Astrocyte (in vitro differentiated cells and primary cell): ENCODE measurements around the gene GRIK3. TPM values are rescaled to one million over a fixed set of nuclear protein-coding genes. Genes with fewer than 3 reads are reported as not detected.

Experiments used
- DNase-seq: peaks from one replicate; pipeline ENCODE4 v3.0.0-alpha.2; 2010; ENCODE audit warnings: low read depth
- FAIRE-seq: peaks from 2 replicates; lab custom pipeline; 2011; peaks lifted over from hg19 to GRCh38; lab: Jason Lieb, UNC
- H2AFZ ChIP-seq: 2 replicates; pipeline ENCODE4 v1.6.0; 2012; ENCODE audit warnings: low read depth, low read length, inconsistent platforms
- H3K27ac ChIP-seq: 2 replicates; pipeline ENCODE4 v1.5.1; 2011; ENCODE audit warnings: low read depth, low read length, inconsistent platforms
- H3K27me3 ChIP-seq: 2 replicates; pipeline ENCODE4 v1.6.0; 2011; ENCODE audit warnings: low read length, inconsistent platforms; ENCODE audit not compliant: insufficient read depth
- H3K36me3 ChIP-seq: 2 replicates; pipeline ENCODE4 v1.5.1; 2011; ENCODE audit warnings: low read length, inconsistent platforms; ENCODE audit not compliant: insufficient read depth
- H3K4me1 ChIP-seq: 2 replicates; pipeline ENCODE4 v1.5.1; 2011; ENCODE audit warnings: low read length, inconsistent platforms; ENCODE audit not compliant: insufficient read depth
- H3K4me2 ChIP-seq: 2 replicates; pipeline ENCODE4 v1.6.0; 2012; ENCODE audit warnings: low read length, inconsistent platforms
- H3K4me3 ChIP-seq: 2 replicates; pipeline ENCODE4 v1.5.1; 2011; ENCODE audit warnings: low read depth, mild to moderate bottlenecking, low read length, inconsistent platforms; ENCODE audit not compliant: insufficient read depth
- H3K79me2 ChIP-seq: 2 replicates; pipeline ENCODE4 v1.6.0; 2012; ENCODE audit warnings: mild to moderate bottlenecking, low read length, inconsistent platforms; ENCODE audit not compliant: insufficient read depth
- H3K9ac ChIP-seq: 2 replicates; pipeline ENCODE4 v1.6.0; 2012; ENCODE audit warnings: mild to moderate bottlenecking, low read length, inconsistent platforms
- H3K9me3 ChIP-seq: 2 replicates; pipeline ENCODE4 v1.5.1; 2012; ENCODE audit warnings: low read depth, mild to moderate bottlenecking, low read length, inconsistent platforms; ENCODE audit not compliant: insufficient read depth
- H4K20me1 ChIP-seq: 2 replicates; pipeline ENCODE4 v1.6.0; 2012; ENCODE audit warnings: low read length, inconsistent platforms; ENCODE audit not compliant: insufficient read depth
- H3K27ac Mint-ChIP-seq: one replicate; pipeline ENCODE4 v1.8.0; 2021; ENCODE audit warnings: mild to moderate bottlenecking, mixed read lengths; ENCODE audit not compliant: unreplicated experiment
- H3K27me3 Mint-ChIP-seq: one replicate; pipeline ENCODE4 v1.8.0; 2021; ENCODE audit warnings: low read depth, mixed read lengths; ENCODE audit not compliant: unreplicated experiment
- H3K36me3 Mint-ChIP-seq: one replicate; pipeline ENCODE4 v1.8.0; 2021; ENCODE audit warnings: low read depth, mixed read lengths; ENCODE audit not compliant: unreplicated experiment
- H3K4me1 Mint-ChIP-seq: one replicate; pipeline ENCODE4 v1.8.0; 2021; ENCODE audit warnings: low read depth, mixed read lengths; ENCODE audit not compliant: unreplicated experiment
- H3K4me3 Mint-ChIP-seq: one replicate; pipeline ENCODE4 v1.8.0; 2021; ENCODE audit warnings: mild to moderate bottlenecking, moderate library complexity, mixed read lengths; ENCODE audit not compliant: unreplicated experiment
- H3K9me3 Mint-ChIP-seq: one replicate; pipeline ENCODE4 v1.8.0; 2021; ENCODE audit warnings: mild to moderate bottlenecking, mixed read lengths; ENCODE audit not compliant: unreplicated experiment
- CTCF ChIP-seq: IDR thresholded peaks from 2 replicates; pipeline ENCODE4 v1.5.1; 2011; ENCODE audit warnings: low read depth, mild to moderate bottlenecking, inconsistent platforms, low read length, moderate library complexity; ENCODE audit not compliant: insufficient read depth
- EZH2 ChIP-seq: IDR thresholded peaks from 2 replicates; pipeline ENCODE4 v1.6.1; 2012; ENCODE audit warnings: mild to moderate bottlenecking, low read length, inconsistent platforms; ENCODE audit not compliant: insufficient read depth
- total RNA-seq: library from RNA; stranded (reverse); gene quantifications from 2 replicates; pipeline ENCODE4 v1.2.1, GENCODE V29; 2021

The GRIK3 gene
- total RNA-seq, 1 donor from 2014 or later, result 0.16 TPM

- DNase-seq (no peak), FAIRE-seq (no peak)
- Histone ChIP-seq H3K4me2 (no peak overlapping the region), H3K9me3 (no peaks in the 10 kb centered on the region), H3K36me3 (no peaks in the 10 kb centered on the region), H3K79me2 (no peaks in the 10 kb centered on the region), H3K4me1 (no peaks in the 10 kb centered on the region), H3K27me3 (no peaks in the 10 kb centered on the region), H2AFZ (no peak overlapping the region), H4K20me1 (no peaks in the 10 kb centered on the region), H3K27ac (no peak overlapping the region), H3K4me3 (no peak overlapping the region), H3K9ac (no peak overlapping the region)
- H3K4me3 Mint-ChIP-seq, result no peak overlapping the region
- TF ChIP-seq EZH2 (no peak), CTCF (no peak)
- no peak overlapping the region for H3K27ac Mint-ChIP-seq
- no peaks in the 10 kb centered on the region for H3K4me1 Mint-ChIP-seq
- H3K36me3 Mint-ChIP-seq, result no peaks in the 10 kb centered on the region
- H3K27me3 Mint-ChIP-seq, result peaks cover 34% of the 10 kb centered on the region
- no peaks in the 10 kb centered on the region for H3K9me3 Mint-ChIP-seq
Observed at GRCh38 chr1:37055631-37056030, 21.3 kb upstream of the GRIK3 start.

DNA sequence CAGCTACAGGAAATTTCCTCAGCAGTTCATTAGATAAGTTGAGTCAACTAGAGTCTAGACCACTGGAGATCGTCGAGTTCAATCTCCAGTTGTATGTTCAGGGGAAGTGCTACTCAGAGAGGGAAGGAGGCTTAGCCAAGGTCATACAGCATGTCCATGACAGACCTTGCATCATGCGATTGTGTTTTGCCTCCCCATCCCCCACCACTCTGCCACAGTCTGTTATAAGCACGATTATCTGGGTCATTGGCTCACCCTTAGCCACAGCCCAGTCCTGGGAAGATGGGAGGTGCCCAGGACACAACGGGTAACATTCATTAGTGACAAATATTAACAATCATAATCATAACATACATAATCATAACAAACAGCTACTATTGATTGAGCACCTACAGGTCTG, 18.9 kb upstream of the GRIK3 start:
- no peaks in the 10 kb centered on the region for H3K4me1 Mint-ChIP-seq
- Histone ChIP-seq H3K36me3 (no peaks in the 10 kb centered on the region), H3K4me3 (no peak overlapping the region), H3K27me3 (no peaks in the 10 kb centered on the region), H4K20me1 (no peaks in the 10 kb centered on the region), H3K9ac (no peak overlapping the region), H3K4me2 (no peak overlapping the region), H3K9me3 (no peaks in the 10 kb centered on the region), H3K27ac (no peak overlapping the region), H3K4me1 (no peaks in the 10 kb centered on the region), H2AFZ (no peak overlapping the region), H3K79me2 (no peaks in the 10 kb centered on the region)
- no peak for DNase-seq
- no peak for FAIRE-seq
- H3K36me3 Mint-ChIP-seq, result no peaks in the 10 kb centered on the region
- H3K9me3 Mint-ChIP-seq, result no peaks in the 10 kb centered on the region
- no peak overlapping the region for H3K4me3 Mint-ChIP-seq
- no peak overlapping the region for H3K27ac Mint-ChIP-seq
- no peak for TF ChIP-seq CTCF
- no peak for TF ChIP-seq EZH2
- H3K27me3 Mint-ChIP-seq, result peaks cover 32% of the 10 kb centered on the region

GRCh38 chr1:37052120-37052519, 17.8 kb upstream of the GRIK3 start:
- Histone ChIP-seq H3K4me1 (no peaks in the 10 kb centered on the region), H3K9ac (no peak overlapping the region), H3K9me3 (no peaks in the 10 kb centered on the region), H3K36me3 (no peaks in the 10 kb centered on the region), H3K79me2 (no peaks in the 10 kb centered on the region), H3K4me2 (no peak overlapping the region), H4K20me1 (no peaks in the 10 kb centered on the region), H3K4me3 (no peak overlapping the region), H3K27me3 (no peaks in the 10 kb centered on the region), H3K27ac (no peak overlapping the region), H2AFZ (no peak overlapping the region)
- peaks cover 36% of the 10 kb centered on the region for H3K27me3 Mint-ChIP-seq
- no peaks in the 10 kb centered on the region for H3K4me1 Mint-ChIP-seq
- H3K27ac Mint-ChIP-seq, result no peak overlapping the region
- FAIRE-seq, result no peak
- no peak overlapping the region for H3K4me3 Mint-ChIP-seq
- H3K9me3 Mint-ChIP-seq, result no peaks in the 10 kb centered on the region
- H3K36me3 Mint-ChIP-seq, result no peaks in the 10 kb centered on the region
- TF ChIP-seq EZH2 (no peak), CTCF (no peak)
- DNase-seq, result no peak
